ENCODE results near the gene TRPM3.

DNA sequence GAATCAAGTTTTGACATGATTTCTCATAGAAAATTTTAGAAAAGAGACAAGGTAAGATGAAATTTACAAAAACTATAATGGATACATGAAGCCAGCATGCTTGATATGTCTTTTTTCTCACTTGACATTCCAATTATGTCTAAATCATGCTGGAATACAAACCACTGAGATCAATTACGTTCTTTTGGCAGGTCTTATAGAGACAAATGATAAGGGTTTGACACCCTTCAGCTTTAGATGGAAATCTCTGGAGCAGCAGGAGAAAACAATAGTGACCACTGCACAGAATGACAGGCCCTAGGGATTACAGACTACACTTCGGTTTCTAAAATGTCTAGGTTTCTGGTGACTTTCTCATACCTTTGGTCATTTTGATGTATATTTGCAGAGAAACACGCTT, 342.9 kb downstream of the TRPM3 start:
- TF ChIP-seq ETV6 (CRISPR knock-in tag; IDR thresholded peaks at IDR 0.05) (no peak), TEAD4 (CRISPR knock-in tag; IDR thresholded peaks at IDR 0.05) (no peak), CTCF (IDR thresholded peaks at IDR 0.05) (no peak), TEAD1 (CRISPR knock-in tag; IDR thresholded peaks at IDR 0.05) (no peak)

All from WTC11 (cell line).